ENCODE results near the gene PIANP. TPM values are rescaled to one million over a fixed set of nuclear protein-coding genes. Genes with fewer than 3 reads are reported as not detected.

Gene PIANP
- total RNA-seq, 3 donors from 2014 or later (not counting 1 experiment from before 2014, with no cell fraction given), result not detected

DNA sequence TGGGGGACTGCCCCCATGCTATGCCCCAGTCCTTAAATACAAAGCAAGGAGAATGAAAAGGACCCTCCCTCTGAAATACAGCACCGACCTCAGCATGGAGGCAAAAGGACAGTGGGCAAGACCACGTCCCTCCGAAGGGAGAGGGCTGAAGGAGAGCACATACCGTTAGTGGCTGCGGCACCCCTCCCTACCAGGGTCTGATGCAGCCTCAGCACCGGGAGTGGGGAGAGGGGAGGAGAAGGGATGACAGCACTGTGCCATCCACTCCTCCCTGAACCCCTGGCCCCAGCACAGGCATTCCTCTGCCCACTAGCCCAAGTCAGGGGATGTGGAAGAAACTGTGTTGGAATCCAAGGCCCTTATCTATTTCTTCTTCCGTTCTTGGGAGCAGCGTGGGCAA is 49.8 kb downstream of the PIANP start:
- no peaks in the 10 kb centered on the region for H3K27me3 Mint-ChIP-seq (ENCODE audit: low read depth in 2 of 2)
- no peaks in the 10 kb centered on the region for H3K27me3 ChIP-seq (ENCODE audit: control insufficient read depth, insufficient read depth, low read length)
- H3K4me1 Mint-ChIP-seq, result peaks cover 7 to 11% of the 10 kb centered on the region in 2 donors
- ATAC-seq, result no peak
- no peak overlapping the region for H3K4me3 ChIP-seq (ENCODE audit: low read length)
- no peaks in the 10 kb centered on the region for H3K9me3 ChIP-seq (ENCODE audit: control insufficient read depth, insufficient read depth, low read length)
- TF ChIP-seq, protein P1, sequence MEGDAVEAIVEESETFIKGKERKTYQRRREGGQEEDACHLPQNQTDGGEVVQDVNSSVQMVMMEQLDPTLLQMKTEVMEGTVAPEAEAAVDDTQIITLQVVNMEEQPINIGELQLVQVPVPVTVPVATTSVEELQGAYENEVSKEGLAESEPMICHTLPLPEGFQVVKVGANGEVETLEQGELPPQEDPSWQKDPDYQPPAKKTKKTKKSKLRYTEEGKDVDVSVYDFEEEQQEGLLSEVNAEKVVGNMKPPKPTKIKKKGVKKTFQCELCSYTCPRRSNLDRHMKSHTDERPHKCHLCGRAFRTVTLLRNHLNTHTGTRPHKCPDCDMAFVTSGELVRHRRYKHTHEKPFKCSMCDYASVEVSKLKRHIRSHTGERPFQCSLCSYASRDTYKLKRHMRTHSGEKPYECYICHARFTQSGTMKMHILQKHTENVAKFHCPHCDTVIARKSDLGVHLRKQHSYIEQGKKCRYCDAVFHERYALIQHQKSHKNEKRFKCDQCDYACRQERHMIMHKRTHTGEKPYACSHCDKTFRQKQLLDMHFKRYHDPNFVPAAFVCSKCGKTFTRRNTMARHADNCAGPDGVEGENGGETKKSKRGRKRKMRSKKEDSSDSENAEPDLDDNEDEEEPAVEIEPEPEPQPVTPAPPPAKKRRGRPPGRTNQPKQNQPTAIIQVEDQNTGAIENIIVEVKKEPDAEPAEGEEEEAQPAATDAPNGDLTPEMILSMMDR (IDR thresholded peaks at IDR 0.05), result no peak
- no peak overlapping the region for H3K4me3 Mint-ChIP-seq
- no peak overlapping the region for H3K27ac ChIP-seq (ENCODE audit: low read length)
- intact Hi-C loops (cut with micrococcal nuclease), result no loop called here
- no peak overlapping the region for H3K27ac Mint-ChIP-seq
- peaks cover 46% of the 10 kb centered on the region for H3K36me3 ChIP-seq (ENCODE audit: control insufficient read depth, insufficient read depth, low read length)
- H3K4me1 ChIP-seq (ENCODE audit: control insufficient read depth, insufficient read depth, low read length), result peaks cover 11% of the 10 kb centered on the region
- 98% methylated on average over 7 of the region's 8 CpGs for WGBS (ENCODE audit: insufficient coverage)
- H3K9me3 Mint-ChIP-seq, result no peaks in the 10 kb centered on the region
- peaks cover 12% of the 10 kb centered on the region for H3K36me3 Mint-ChIP-seq
- no peak for DNase-seq

DNA sequence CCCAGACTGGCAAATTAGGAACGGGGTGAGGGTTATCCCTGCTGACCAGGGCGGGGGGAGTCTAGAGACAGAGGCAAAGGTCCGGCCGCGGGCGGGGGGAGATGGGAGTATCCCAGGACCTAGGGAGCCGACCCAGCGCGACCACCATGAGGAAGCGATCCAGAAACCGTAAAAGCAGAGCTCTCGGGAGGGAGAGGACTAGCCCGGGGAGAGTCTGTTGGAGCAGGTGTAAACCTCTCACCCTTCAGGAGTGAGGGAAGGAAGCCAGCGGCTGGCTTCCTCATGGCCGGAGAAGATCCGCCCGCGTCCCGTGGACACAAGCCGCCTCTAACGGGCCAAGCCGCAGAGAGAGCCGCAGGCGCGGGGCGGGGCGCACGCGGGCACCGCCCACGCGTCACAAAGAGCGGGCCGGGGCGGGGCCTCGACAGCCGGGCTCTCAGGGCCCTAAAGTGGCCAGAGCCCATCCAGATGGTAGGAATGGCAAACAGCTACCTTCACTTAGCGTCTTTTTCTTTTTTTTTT is 53.5 kb downstream of the PIANP start, which contains the start of gene ACRBP:
Gene ACRBP, minus strand, starts transcription at position 350 of the 522 bp plus-strand sequence. Its CDS starts 66 bp downstream, at position 284.
- Histone ChIP-seq H3K27me3 (ENCODE audit: control insufficient read depth, insufficient read depth, low read length) (no peaks in the 10 kb centered on the region), H3K4me1 (ENCODE audit: control insufficient read depth, insufficient read depth, low read length) (peaks cover 25% of the 10 kb centered on the region), H3K27ac (ENCODE audit: low read length) (peak within 1 kb of the TSS; percentile 17), H3K9me3 (ENCODE audit: control insufficient read depth, insufficient read depth, low read length) (no peaks in the 10 kb centered on the region), H3K4me3 (ENCODE audit: low read length) (peak within 1 kb of the TSS; percentile 17), H3K36me3 (ENCODE audit: control insufficient read depth, insufficient read depth, low read length) (peaks cover 21% of the 10 kb centered on the region)
- no peaks in the 10 kb centered on the region for H3K27me3 Mint-ChIP-seq (ENCODE audit: low read depth in 2 of 2)
- intact Hi-C loops (cut with micrococcal nuclease), result no loop called here
- ATAC-seq, result peak; percentile 79 to 93 (median 92)
- H3K9me3 Mint-ChIP-seq, result no peaks in the 10 kb centered on the region
- peak within 1 kb of the TSS; percentile 67 to 86 for H3K27ac Mint-ChIP-seq
- TF ChIP-seq, protein P1 (IDR thresholded peaks at IDR 0.05), result no peak
- DNase-seq, result peak; percentile 47 to 54
- peaks cover 7 to 11% of the 10 kb centered on the region in 2 donors for H3K4me1 Mint-ChIP-seq
- peak within 1 kb of the TSS; percentile 83 for H3K4me3 Mint-ChIP-seq
- H3K36me3 Mint-ChIP-seq, result peaks cover 4% of the 10 kb centered on the region
- WGBS (ENCODE audit: insufficient coverage), result 8% methylated on average over 38 of the region's 38 CpGs

DNA sequence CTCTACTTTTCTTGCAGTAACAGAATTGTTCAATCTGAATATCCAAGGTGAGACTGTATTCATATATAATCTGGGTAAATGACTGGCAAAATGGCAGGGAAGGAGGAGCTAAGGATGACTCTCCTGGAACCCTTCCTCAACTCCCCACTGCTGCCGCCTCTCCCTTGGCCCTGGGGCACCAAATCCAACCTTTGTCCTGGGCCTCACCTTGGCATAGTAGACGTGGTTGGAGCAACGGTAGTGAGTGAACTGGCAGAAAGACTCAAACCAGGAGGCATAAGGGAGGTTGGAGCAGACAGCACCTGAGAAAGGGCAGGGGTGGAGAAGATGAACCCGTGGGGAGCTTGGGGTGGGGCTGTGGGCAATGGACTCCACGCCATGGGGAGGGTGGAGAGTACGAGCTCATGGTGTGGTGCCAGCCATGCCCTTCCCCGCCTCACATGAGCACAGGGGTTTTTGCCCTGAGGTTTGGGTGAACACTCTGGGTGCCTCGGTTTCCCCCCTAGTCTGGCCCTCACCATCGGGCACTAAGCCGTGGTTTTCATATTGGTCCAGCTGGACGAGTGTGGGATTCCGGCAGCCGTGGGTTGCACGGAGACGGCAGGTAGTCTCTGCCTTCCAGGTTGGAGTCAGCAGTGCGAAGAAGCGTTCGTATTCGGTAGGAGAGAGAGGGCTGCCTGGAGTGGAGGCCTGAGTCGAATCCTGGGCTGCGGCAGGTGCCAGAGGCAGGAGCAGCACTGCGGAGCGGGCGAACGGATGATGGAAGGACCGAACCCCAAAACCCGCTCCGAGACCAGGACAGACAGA is 54.1 kb downstream of the PIANP start:
- DNase-seq, result no peak
- H3K9me3 Mint-ChIP-seq, result no peaks in the 10 kb centered on the region
- H3K36me3 Mint-ChIP-seq, result no peaks in the 10 kb centered on the region
- H3K4me3 Mint-ChIP-seq, result peak overlapping the region; percentile 83
- TF ChIP-seq, protein P1 (IDR thresholded peaks at IDR 0.05), result no peak
- Histone ChIP-seq H3K9me3 (ENCODE audit: control insufficient read depth, insufficient read depth, low read length) (no peaks in the 10 kb centered on the region), H3K4me1 (ENCODE audit: control insufficient read depth, insufficient read depth, low read length) (peaks cover 25% of the 10 kb centered on the region), H3K27me3 (ENCODE audit: control insufficient read depth, insufficient read depth, low read length) (no peaks in the 10 kb centered on the region), H3K4me3 (ENCODE audit: low read length) (peak overlapping the region; percentile 17), H3K27ac (ENCODE audit: low read length) (no peak overlapping the region), H3K36me3 (ENCODE audit: control insufficient read depth, insufficient read depth, low read length) (peaks cover 18% of the 10 kb centered on the region)
- 64% methylated on average over 28 of the region's 28 CpGs for WGBS (ENCODE audit: insufficient coverage)
- ATAC-seq, result peak in 1 of 3 donors; percentile 18
- peaks cover 7 to 11% of the 10 kb centered on the region in 2 donors for H3K4me1 Mint-ChIP-seq
- intact Hi-C loops (cut with micrococcal nuclease), result no loop called here
- H3K27ac Mint-ChIP-seq, result peak overlapping the region; percentile 67 to 86
- H3K27me3 Mint-ChIP-seq (ENCODE audit: low read depth in 2 of 2), result no peaks in the 10 kb centered on the region

Data from natural killer cell (primary cell).